ENCODE results near the gene SCG3.

The SCG3 gene

DNA sequence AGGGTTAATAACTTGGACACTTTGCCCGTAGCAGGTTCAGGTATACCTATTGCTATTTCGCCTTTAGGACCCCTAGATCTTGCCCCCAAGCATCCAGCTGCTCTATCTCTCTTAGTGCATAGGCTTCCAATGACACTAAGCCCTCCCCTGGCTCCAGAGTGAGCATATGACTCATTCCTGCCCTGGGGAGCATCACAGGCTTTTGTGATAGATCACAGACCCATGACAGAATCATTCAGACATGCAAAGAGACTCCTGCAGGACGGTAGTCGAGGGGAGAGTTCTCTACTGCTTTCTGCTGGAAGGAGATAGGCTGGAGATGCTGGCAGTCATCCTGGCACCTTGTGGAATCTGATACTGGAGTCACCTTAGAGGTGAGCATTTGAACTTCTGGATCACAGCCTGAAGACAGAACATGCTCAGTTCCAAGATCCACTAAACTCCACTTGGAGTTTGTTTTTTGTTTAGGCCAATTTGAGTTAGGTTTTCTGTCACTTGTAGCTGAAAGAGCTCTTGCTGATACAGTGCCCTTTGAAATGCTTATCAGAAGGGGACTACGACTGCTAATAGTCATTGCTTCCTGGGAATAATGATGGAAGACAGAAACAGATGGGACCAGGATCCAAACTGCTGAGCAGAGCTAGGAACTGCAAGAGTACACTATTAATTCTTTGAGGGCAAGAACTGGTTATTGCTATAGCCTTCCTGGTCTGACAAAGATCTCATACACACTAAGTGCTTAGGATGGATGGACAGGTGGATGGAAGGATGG is 45.2 kb downstream of the SCG3 start:
- peaks cover 17% of the 10 kb centered on the region for H3K36me3 Mint-ChIP-seq (ENCODE audit: low read depth)

DNA sequence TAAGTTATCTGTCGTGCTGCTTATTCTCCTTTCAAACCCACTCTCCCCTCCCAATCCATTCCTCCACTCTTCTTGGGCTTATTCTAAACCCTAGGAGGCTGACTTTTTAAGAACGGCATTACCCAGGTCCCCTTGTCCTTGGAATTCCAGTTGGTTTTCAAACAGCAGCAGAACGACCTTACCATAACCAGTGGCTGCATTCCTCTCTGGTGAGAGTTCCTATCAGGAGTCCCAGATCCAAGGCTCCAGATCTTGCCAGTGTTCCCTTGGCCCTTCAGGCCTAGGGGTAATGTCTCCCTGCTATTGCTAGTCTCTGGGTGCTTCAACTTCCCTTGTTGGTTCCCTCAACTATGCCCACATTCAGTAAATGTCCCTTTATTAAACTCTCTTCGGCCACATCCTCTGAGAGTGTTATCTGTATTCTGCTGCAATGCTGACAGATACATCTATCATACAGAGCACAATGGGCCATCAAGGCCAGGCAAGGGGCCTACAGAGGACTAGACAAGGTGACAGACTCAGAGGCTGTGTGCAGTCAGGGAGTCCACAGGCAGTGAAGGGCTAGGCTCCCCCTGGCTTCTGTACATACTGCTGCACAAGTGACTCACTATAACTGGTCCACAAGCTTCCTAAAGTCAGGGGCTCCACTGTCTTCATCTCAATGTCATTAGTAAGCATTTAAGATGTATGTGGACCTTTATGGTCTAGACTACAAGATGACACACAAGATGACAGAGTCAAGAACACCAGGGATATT is 46.0 kb downstream of the SCG3 start:
- DNase-seq (ENCODE audit: low spot score): no peak
- no peaks in the 10 kb centered on the region for H3K27me3 Mint-ChIP-seq (ENCODE audit: low read depth)
- peaks cover 32% of the 10 kb centered on the region for H3K4me1 Mint-ChIP-seq (ENCODE audit: low read depth)
- no peaks in the 10 kb centered on the region for H3K9me3 Mint-ChIP-seq
- no peak overlapping the region for H3K27ac Mint-ChIP-seq
- H3K4me3 Mint-ChIP-seq: no peak overlapping the region
- H3K36me3 Mint-ChIP-seq (ENCODE audit: low read depth): peaks cover 17% of the 10 kb centered on the region

More for the DNA sequence above, 45.2 kb downstream of the SCG3 start:
- DNase-seq (ENCODE audit: low spot score): no peak
- Mint-ChIP-seq H3K4me3 (no peak overlapping the region), H3K27ac (no peak overlapping the region), H3K9me3 (no peaks in the 10 kb centered on the region), H3K27me3 (ENCODE audit: low read depth) (no peaks in the 10 kb centered on the region), H3K4me1 (ENCODE audit: low read depth) (peaks cover 26% of the 10 kb centered on the region)

DNA sequence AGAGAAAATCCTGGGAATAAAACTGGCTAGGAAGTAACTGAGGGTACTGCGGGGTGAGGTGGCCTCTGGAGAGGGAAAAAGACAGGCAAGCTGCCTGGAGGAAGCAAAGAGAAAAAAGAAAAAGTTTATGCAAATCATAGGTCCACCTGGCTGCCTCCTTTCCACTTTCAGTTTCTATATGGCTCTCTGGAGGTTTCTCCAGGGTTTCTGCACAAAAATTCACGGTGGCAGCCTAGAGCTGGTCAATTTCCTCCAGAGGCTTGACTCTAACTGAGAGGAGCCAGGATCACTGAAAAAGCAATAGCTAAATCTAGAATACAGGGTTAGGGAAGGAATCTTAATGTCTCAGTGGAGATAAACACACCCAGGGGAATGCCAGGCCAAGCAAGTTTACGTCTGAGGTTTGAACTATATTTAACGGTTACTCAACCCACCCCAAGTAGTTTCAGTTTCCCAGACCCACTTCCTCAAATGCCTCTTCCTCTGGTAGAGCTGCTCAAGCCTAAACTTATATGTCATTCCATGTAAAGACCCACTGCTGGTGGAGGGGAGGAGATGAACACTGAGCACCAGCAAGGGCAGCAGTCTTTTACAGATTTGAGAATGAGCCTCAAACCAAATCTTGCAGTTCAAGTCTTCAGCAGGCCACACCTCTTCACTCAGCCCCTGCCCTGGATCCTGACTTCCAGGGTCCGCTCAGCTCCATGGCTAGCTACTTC is 50.4 kb downstream of the SCG3 start:
- H3K9me3 Mint-ChIP-seq: no peaks in the 10 kb centered on the region
- H3K27ac Mint-ChIP-seq: peak overlapping the region; percentile 89
- DNase-seq (ENCODE audit: low spot score): peak; percentile 42
- H3K4me1 Mint-ChIP-seq (ENCODE audit: low read depth): peaks cover 60% of the 10 kb centered on the region
- peak overlapping the region; percentile 82 for H3K4me3 Mint-ChIP-seq
- no peaks in the 10 kb centered on the region for H3K27me3 Mint-ChIP-seq (ENCODE audit: low read depth)
- H3K36me3 Mint-ChIP-seq (ENCODE audit: low read depth): peaks cover 24% of the 10 kb centered on the region

DNA sequence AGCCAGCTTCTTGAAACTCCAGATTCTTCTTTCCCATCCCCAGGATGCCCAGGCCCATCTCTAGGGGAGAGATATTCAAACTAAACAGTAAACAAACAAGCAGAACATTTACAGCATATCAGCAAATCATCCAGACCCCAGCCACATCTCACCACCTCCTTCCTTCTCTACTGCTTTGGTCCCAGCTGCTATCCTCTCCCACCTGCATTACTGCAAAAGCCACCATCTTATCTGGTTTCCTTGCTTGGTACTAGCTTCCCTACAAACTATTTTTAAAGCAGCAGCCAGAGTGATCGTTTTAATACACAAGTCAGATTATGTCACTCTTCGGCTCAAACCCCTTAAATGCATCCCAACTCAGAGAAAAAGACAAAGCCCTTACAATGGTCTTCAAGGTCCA is 51.3 kb downstream of the SCG3 start:
- peaks cover 60% of the 10 kb centered on the region for H3K4me1 Mint-ChIP-seq (ENCODE audit: low read depth)

DNA sequence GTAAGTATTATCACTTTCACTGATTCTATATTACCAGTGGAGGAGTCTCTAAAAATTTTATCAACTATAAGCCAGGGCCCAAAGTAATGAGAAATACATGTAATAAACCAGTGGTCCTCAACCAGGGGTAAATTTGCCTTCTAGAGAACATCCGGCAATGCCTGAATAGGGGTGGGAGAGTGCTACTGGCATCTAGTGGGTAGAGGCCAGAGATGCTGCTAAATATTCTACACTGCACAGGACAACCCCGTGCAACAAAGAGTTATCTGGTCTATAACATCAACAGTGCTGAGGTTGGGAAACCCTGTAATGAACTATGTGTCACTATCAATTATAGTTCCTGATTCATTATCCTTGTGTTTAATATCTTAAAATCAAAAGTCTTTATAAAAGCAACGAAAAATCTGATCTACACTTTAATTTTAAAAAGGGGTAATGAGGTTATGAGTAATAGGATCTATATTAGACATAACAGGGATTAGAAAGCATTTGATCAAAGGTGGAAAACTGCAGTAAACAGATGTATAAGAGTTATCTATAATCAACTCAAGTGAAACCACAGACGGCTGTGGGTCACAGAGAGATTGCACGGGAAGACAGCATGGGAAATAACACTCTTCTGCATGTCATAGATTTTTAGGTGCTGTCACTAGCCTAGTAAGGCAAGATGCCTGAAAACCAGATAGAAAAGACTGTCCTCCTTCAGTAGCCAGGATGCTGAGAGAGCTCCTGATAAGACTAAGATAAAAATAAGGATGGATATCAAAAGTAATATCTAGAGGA is 54.1 kb downstream of the SCG3 start:
- peak overlapping the region; percentile 73 for H3K27ac Mint-ChIP-seq
- H3K9me3 Mint-ChIP-seq: no peaks in the 10 kb centered on the region
- peaks cover 68% of the 10 kb centered on the region for H3K4me1 Mint-ChIP-seq (ENCODE audit: low read depth)
- peaks cover 24% of the 10 kb centered on the region for H3K36me3 Mint-ChIP-seq (ENCODE audit: low read depth)
- peak overlapping the region; percentile 85 for H3K4me3 Mint-ChIP-seq
- peak; percentile 40 for DNase-seq (ENCODE audit: low spot score)
- peaks cover 3% of the 10 kb centered on the region for H3K27me3 Mint-ChIP-seq (ENCODE audit: low read depth)

More for the DNA sequence above, 51.3 kb downstream of the SCG3 start:
- H3K36me3 Mint-ChIP-seq (ENCODE audit: low read depth): peaks cover 24% of the 10 kb centered on the region
- no peak for DNase-seq (ENCODE audit: low spot score)
- no peaks in the 10 kb centered on the region for H3K9me3 Mint-ChIP-seq
- H3K4me3 Mint-ChIP-seq: peak overlapping the region; percentile 57
- peak overlapping the region; percentile 74 for H3K27ac Mint-ChIP-seq
- no peaks in the 10 kb centered on the region for H3K27me3 Mint-ChIP-seq (ENCODE audit: low read depth)

DNA sequence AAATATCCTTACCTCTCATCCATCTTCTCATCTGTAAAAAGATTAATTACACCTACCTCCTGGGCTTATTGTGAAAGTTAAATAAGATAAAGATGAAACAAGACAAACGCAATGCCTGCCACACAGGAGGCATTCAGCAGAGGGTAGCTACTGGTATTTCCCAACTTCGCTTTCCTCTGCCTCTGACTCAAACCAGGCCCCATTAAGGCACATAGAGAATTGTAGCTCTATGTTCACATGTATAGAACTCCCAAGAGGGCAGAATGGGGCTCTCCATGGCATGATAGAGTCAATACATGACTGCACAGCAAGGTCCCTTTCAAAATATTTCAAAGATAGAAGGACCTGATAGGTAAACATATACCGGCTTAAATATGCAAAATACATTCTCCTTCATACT is 54.8 kb downstream of the SCG3 start:
- peaks cover 19% of the 10 kb centered on the region for H3K36me3 Mint-ChIP-seq (ENCODE audit: low read depth)
- peaks cover 3% of the 10 kb centered on the region for H3K27me3 Mint-ChIP-seq (ENCODE audit: low read depth)
- H3K27ac Mint-ChIP-seq: peak overlapping the region; percentile 73
- peak overlapping the region; percentile 85 for H3K4me3 Mint-ChIP-seq
- H3K4me1 Mint-ChIP-seq (ENCODE audit: low read depth): peaks cover 62% of the 10 kb centered on the region
- peak; percentile 38 for DNase-seq (ENCODE audit: low spot score)
- H3K9me3 Mint-ChIP-seq: no peaks in the 10 kb centered on the region

DNA sequence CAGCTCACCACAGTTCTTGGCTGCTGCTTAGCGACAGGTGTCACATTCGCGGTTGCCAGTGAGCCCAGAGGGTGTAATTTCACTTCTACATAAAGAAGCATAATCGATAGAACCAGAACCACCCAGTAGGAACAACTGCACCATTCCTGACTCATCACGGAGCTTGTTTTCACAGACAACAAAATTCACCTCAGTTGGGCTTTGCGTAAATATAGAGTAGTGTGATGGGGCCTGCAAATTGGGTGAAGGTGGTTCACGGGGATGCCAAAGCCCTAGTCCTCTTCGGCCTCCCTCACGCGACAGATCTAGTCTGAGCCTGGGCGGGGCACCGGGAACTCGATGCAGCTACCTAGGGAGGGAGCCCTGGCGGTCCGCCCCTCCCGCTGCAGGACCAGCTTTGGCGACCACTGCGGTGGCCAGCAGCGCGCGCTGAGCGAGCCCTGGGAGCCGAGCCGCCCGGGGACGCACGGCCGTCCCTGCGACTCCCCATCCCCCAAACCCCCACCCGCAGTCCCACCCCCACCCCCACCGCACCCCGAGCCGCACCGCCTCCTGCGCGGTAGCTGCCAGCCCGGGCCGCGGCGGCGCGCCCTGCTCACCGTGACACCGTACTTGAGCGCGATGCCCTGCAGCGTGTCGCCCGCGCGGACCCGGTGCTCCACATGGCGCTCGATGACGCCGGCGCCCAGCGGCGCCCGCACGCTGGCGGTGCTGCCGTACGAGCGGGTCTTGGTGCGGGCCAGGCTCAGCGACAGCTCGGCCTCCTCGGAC is 55.6 kb downstream of the SCG3 start:
- peak; percentile 39 for DNase-seq (ENCODE audit: low spot score)
- peaks cover 3% of the 10 kb centered on the region for H3K27me3 Mint-ChIP-seq (ENCODE audit: low read depth)
- peak overlapping the region; percentile 85 for H3K4me3 Mint-ChIP-seq
- peaks cover 55% of the 10 kb centered on the region for H3K4me1 Mint-ChIP-seq (ENCODE audit: low read depth)
- peaks cover 14% of the 10 kb centered on the region for H3K36me3 Mint-ChIP-seq (ENCODE audit: low read depth)
- H3K9me3 Mint-ChIP-seq: no peaks in the 10 kb centered on the region
- peak overlapping the region; percentile 70 for H3K27ac Mint-ChIP-seq

DNA sequence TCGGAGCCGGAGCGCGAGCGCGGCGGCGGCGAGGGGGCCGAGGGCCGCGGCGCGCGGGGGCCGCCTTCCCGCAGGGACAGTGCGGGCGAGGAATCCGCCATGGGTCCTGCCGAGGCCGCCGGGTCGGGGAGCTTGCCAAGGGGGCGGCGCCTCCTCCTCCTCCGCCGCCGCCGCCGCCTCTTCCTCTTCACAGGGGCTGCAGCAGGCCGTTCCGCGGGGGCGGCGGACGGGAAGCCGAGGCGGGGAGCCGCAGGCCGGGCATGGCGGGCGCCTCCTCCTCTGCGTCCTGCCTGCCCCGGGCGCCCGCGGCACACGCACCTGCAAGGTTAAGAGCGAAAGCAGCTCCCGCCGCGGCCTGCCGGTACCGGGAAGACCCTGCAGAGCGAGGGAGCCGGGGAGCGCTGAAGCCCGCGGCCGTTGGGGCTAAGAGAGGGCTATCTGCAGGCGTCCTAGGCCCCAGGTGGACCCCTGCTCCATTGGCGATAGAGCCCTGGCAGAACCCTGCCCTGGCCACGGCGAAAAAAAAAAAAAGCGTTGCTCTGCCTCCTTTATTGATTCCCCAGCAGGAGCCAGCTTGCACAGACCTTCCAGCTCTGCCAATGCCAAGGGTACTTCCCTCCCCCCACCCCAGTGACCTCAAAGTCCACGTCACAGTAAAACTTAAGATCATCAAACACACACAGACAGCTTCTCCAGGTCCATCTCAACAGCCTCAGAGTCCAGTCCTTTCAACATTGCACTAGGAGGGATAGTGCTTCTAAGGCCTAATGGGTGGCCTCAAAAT is 56.4 kb downstream of the SCG3 start, which contains the start of gene LYSMD2:
LYSMD2 (minus strand) TSS at position 134 of the 784 bp plus-strand sequence; CDS start at position 101, 33 bp downstream.
- Mint-ChIP-seq H3K4me1 (ENCODE audit: low read depth) (peaks cover 48% of the 10 kb centered on the region), H3K27me3 (ENCODE audit: low read depth) (peaks cover 9% of the 10 kb centered on the region), H3K27ac (peak within 1 kb of the TSS; percentile 80), H3K9me3 (no peaks in the 10 kb centered on the region), H3K36me3 (ENCODE audit: low read depth) (peaks cover 11% of the 10 kb centered on the region), H3K4me3 (peak within 1 kb of the TSS; percentile 85)
- DNase-seq (ENCODE audit: low spot score): peak; percentile 75

DNA sequence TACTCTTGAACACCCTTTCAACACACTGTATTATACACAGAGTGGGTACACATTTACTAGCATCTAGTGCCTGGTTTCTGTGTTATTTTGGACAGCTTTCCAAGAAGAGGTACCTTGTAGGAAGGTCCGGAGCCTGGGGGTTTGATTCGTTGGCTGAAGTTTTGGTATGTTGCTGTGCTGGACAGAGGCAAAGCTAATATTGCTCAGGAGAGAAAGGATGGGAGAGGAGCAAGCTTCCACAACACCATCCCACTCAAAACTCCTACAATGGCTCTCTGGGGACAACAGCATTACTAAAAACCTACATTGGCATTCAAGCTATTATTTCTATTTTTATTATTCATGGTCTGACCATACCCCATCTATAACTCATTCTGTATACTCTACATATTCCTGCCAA is 57.2 kb downstream of the SCG3 start:
- no peak for DNase-seq (ENCODE audit: low spot score)
- H3K4me3 Mint-ChIP-seq: peak overlapping the region; percentile 84
- H3K9me3 Mint-ChIP-seq: no peaks in the 10 kb centered on the region
- H3K4me1 Mint-ChIP-seq (ENCODE audit: low read depth): peaks cover 39% of the 10 kb centered on the region
- H3K36me3 Mint-ChIP-seq (ENCODE audit: low read depth): peaks cover 2% of the 10 kb centered on the region
- peaks cover 16% of the 10 kb centered on the region for H3K27me3 Mint-ChIP-seq (ENCODE audit: low read depth)
- peak overlapping the region; percentile 80 for H3K27ac Mint-ChIP-seq

DNA sequence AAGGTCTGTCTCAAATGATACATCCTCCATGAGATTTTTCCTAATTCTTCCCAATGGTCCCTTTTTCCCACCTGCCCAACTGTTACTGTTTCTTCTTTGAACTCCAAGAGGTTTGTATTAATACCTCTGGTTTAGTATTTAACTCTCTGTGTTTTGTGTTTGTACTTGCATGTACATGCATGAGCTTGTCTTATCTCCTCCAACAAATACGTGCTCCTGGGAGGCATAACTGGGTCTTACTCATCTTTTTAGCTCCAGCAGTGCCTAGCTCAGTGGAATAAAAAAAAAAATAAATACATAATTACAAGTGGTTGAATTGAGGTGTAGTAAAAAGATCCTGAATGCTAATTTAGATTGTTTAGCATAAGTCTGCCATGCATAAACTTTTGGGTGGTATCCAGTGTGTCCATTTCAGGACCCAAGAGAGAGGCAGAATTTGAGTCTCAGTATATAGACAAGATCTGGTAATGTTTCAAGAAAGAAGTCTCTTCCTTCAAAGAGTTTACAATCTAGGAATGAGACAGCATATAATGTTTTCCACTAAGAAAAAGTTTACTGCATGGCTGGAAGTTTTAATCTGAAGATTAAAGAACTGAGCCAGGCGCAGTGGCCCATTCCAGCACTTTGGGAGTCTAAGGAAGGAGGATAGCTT is 57.9 kb downstream of the SCG3 start:
- H3K27me3 Mint-ChIP-seq (ENCODE audit: low read depth): peaks cover 22% of the 10 kb centered on the region
- peaks cover 2% of the 10 kb centered on the region for H3K36me3 Mint-ChIP-seq (ENCODE audit: low read depth)
- DNase-seq (ENCODE audit: low spot score): no peak
- H3K9me3 Mint-ChIP-seq: no peaks in the 10 kb centered on the region
- peak overlapping the region; percentile 16 for H3K4me3 Mint-ChIP-seq
- H3K4me1 Mint-ChIP-seq (ENCODE audit: low read depth): peaks cover 36% of the 10 kb centered on the region
- peak overlapping the region; percentile 5 for H3K27ac Mint-ChIP-seq

DNA sequence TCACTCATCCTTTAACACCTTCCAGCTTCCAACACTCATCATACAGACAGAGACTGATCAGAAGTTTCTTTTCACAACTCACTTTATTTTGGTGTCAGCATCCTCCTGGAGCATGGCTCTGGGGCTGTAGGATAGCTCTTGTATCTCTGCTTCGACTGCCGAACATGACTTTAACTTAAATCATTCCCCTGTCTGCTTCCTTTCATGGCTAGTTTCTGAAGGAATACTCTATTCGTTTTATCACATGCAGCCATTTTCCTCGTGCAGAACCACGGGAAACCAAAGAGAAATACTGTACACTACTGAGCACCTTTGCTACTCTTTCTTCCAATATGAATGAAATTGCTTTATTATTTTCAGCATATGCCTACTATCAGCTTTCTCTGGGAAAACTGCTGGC is 68.0 kb downstream of the SCG3 start:
- no peak overlapping the region for H3K4me3 Mint-ChIP-seq

DNA sequence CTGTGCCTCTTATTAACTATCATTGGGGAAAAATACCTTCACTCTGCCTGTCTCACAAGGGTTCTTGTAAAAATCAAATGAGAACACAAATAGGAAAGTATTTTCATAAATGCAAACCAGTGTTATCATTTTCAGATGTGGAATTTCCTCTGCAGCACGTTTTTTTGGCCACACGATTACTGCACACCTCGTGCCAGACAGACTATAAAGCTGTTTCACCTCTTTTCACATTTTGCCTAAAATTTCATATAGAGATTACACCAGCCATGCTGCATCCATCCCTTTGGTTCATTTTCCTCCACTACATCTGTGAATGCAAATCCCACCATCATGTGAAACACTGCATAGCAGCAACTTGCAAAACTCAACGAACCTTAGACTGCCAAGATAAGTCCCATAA is 68.9 kb downstream of the SCG3 start:
- H3K4me1 Mint-ChIP-seq (ENCODE audit: low read depth): peaks cover 17% of the 10 kb centered on the region
- no peak overlapping the region for H3K27ac Mint-ChIP-seq
- peaks cover 70% of the 10 kb centered on the region for H3K27me3 Mint-ChIP-seq (ENCODE audit: low read depth)
- peaks cover 5% of the 10 kb centered on the region for H3K9me3 Mint-ChIP-seq
- DNase-seq (ENCODE audit: low spot score): no peak
- peaks cover 6% of the 10 kb centered on the region for H3K36me3 Mint-ChIP-seq (ENCODE audit: low read depth)
- peak overlapping the region; percentile 36 for H3K4me3 Mint-ChIP-seq

More for the DNA sequence above, 68.0 kb downstream of the SCG3 start:
- Mint-ChIP-seq H3K4me1 (ENCODE audit: low read depth) (peaks cover 17% of the 10 kb centered on the region), H3K9me3 (peaks cover 4% of the 10 kb centered on the region), H3K27me3 (ENCODE audit: low read depth) (peaks cover 69% of the 10 kb centered on the region), H3K27ac (no peak overlapping the region), H3K36me3 (ENCODE audit: low read depth) (peaks cover 6% of the 10 kb centered on the region)
- DNase-seq (ENCODE audit: low spot score): no peak

All from T-helper 2 cell treated with Interferon-gamma antibody and Interleukin-4, amounts not matched to agents 5 μg/mL and 100 μg/mL, for 36 hours (primary cell).